HepG2 (cell line): ENCODE results near the gene FBRSL1. TPM values are rescaled to one million over a fixed set of nuclear protein-coding genes. Genes with fewer than 3 reads are reported as not detected.
A peak's percentile ranks its signal among the peaks of the same experiment; 100 is the strongest.

Experiments used
- ATAC-seq: fragments of 200-7000 bp; cut with Tn5 transposase; 3 replicates; pipeline ENCODE4 v1.9.1; 2020; ENCODE audit warnings: mild to moderate bottlenecking, moderate library complexity
- BruUV-seq: library from RNA; stranded (reverse); fragments of 400-500 nt; replicated peaks from 2 replicates; lab custom pipeline; 2021; lab: Mats Ljungman, UMichigan
- CTCF ChIA-PET: fragments of 300-600 bp; formaldehyde crosslinking; extraction: SDS; loops from one replicate; lab custom pipeline; 2021; ENCODE audit warnings: low total read pairs, inconsistent platforms, low intra/inter-chr PET ratio; lab: Yijun Ruan, JAX
- POLR2A ChIA-PET: fragments of 350-600 bp; sonication (Branson Sonifier 250); formaldehyde crosslinking; loops from one replicate; lab custom pipeline; 2020; ENCODE audit warnings: antibody characterized with exemption, inconsistent platforms; lab: Yijun Ruan, JAX
- DNase-seq: peaks from one replicate; pipeline ENCODE4 v3.0.0-alpha.2; 2015; ENCODE audit warnings: low spot score
- FAIRE-seq: peaks from 3 replicates; lab custom pipeline; 2011; peaks lifted over from hg19 to GRCh38; lab: Jason Lieb, UNC
- H2AFZ ChIP-seq: one replicate; pipeline ENCODE4 v1.6.1; 2011; ENCODE audit warnings: low read length, inconsistent platforms
- H3K27ac ChIP-seq: fragments of 300-600 bp; 3 replicates; pipeline ENCODE4 v1.8.0; 2011; ENCODE audit warnings: mixed run types, mild to moderate bottlenecking, mixed read lengths, low read length, inconsistent platforms; ENCODE audit not compliant: insufficient read depth; ENCODE audit errors: extremely low read length
- H3K27me3 ChIP-seq, 2 experiments: fragments of 200-600 bp in 1 of 2; 2 replicates in 1 of 2; 3 replicates in 1 of 2; pipeline versions ENCODE4 v1.6.0 to v1.8.0; 2011; ENCODE audit warnings: low read length in 2 of 2, mild to moderate bottlenecking in 2 of 2, moderate library complexity in 2 of 2, inconsistent platforms in 1 of 2; ENCODE audit not compliant: insufficient read depth in 2 of 2, control insufficient read depth in 1 of 2
- H3K36me3 ChIP-seq, 2 experiments: fragments of 200-600 bp in 1 of 2; replicated peaks in 1 of 2; 2 replicates in 1 of 2; 3 replicates in 1 of 2; pipeline versions ENCODE4 v1.5.1 to v1.8.0; 2011; ENCODE audit warnings: low read length in 2 of 2, inconsistent platforms in 1 of 2; ENCODE audit not compliant: insufficient read depth in 2 of 2, control insufficient read depth in 1 of 2
- H3K4me1 ChIP-seq: 2 replicates; pipeline ENCODE4 v1.5.1; 2012; ENCODE audit warnings: low read length, inconsistent platforms; ENCODE audit not compliant: insufficient read depth
- H3K4me2 ChIP-seq: 2 replicates; pipeline ENCODE4 v1.6.0; 2011; ENCODE audit warnings: low read depth, low read length, inconsistent platforms
- H3K4me3 ChIP-seq, 3 experiments: fragments of 200-600 bp in 1 of 3; sonication (generic), shearing (Covaris generic) in 1 of 3; replicated peaks in 1 of 3; 2 replicates each; pipeline ENCODE4 v1.5.1; 2011 to 2016; ENCODE audit warnings: low read length in 3 of 3, inconsistent platforms in 2 of 3, low read depth in 2 of 3, mild to moderate bottlenecking in 2 of 3, control low read depth in 1 of 3, mixed read lengths in 1 of 3; ENCODE audit not compliant: insufficient read depth in 1 of 3
- H3K79me2 ChIP-seq: one replicate; pipeline ENCODE4 v1.6.1; 2011; ENCODE audit warnings: low read length, inconsistent platforms; ENCODE audit not compliant: insufficient read depth
- H3K9ac ChIP-seq: 2 replicates; pipeline ENCODE4 v1.6.0; 2011; ENCODE audit warnings: mild to moderate bottlenecking, low read depth, low read length, inconsistent platforms; ENCODE audit not compliant: insufficient read depth
- H3K9me3 ChIP-seq: 2 replicates; pipeline ENCODE4 v1.5.1; 2012; ENCODE audit warnings: mild to moderate bottlenecking, low read length
- H4K20me1 ChIP-seq: 2 replicates; pipeline ENCODE4 v1.6.0; 2011; ENCODE audit warnings: inconsistent platforms, mild to moderate bottlenecking, low read length, moderate library complexity; ENCODE audit not compliant: insufficient read depth
- PCBP2 ChIP-seq: fragments of 200-400 bp; formaldehyde crosslinking; optimal IDR thresholded peaks from 2 replicates; pipeline ENCODE3; 2018; ENCODE audit warnings: low read length, low read depth; ENCODE audit not compliant: poor library complexity, severe bottlenecking
- ZBTB38 ChIP-seq: sonication (generic); formaldehyde crosslinking; IDR thresholded peaks from 2 replicates; pipeline ENCODE4 v1.5.1; 2020; ENCODE audit warnings: mild to moderate bottlenecking, missing genetic modification reagents
- ZNF687 ChIP-seq: sonication (generic); formaldehyde crosslinking; IDR thresholded peaks from 2 replicates; pipeline ENCODE4 v1.5.1; 2020; ENCODE audit warnings: mild to moderate bottlenecking, missing genetic modification reagents, moderate library complexity
- WGBS: methylation state at CpG from one replicate; pipeline ENCODE4 v1.1.6; 2017; ENCODE audit warnings: low lambda C conversion rate; 5-methylcytosine and 5-hydroxymethylcytosine counted together
- in situ Hi-C: cut with HindIII; loops from 2 replicates; pipeline ENCODE4 v1.10.0; 2017; ENCODE audit warnings: low pct_unique_long_range_greater_than_20kb; ENCODE audit not compliant: extremely low pct_ligation_motif_present
- intact Hi-C: fragments of 100-400 bp; cut with micrococcal nuclease; formaldehyde crosslinking; loops from one replicate; pipeline ENCODE4 v1.10.0; 2022; ENCODE audit not compliant: unreplicated experiment
- polyA plus RNA-seq, 8 experiments: library from polyadenylated mRNA; depleted of rRNA in 3 of 8; stranded (reverse) in 7 of 8; unstranded in 1 of 8; fragments of >200 nt; fragmentation: Illumina TruSeq in 4 of 8; extraction: Trizol in 4 of 8; gene quantifications; 2 replicates each; pipeline versions ENCODE4 v1.2.1 to v1.2.3, GENCODE V29; 2011 to 2016; ENCODE audit warnings: low read depth in 4 of 8, missing spikeins in 1 of 8, mixed read lengths in 1 of 8; ENCODE audit not compliant: insufficient read depth in 1 of 8
- total RNA-seq, 5 experiments: library from RNA; depleted of rRNA; stranded (reverse); fragments of >200 nt; fragmentation: Illumina TruSeq; extraction: Trizol; gene quantifications; 2 replicates each; pipeline ENCODE4 v1.2.3, GENCODE V29; 2016; ENCODE audit warnings: low read depth in 1 of 5

FBRSL1 gene
- total and polyA plus RNA-seq, 2 of the 13 experiments (the other 11 are each of a cell fraction or from before 2014, with no cell fraction given): 3.6 to 7.9 TPM

- no peaks in the 10 kb centered on the region for H3K9me3 ChIP-seq
- peaks cover 1 to 7% of the 10 kb centered on the region in 2 experiments; a peak in 2 of 5 replicates for H3K36me3 ChIP-seq
- in situ Hi-C loops (no loop called here), intact Hi-C loops (no loop called here)
- ChIA-PET POLR2A (no interaction called here), CTCF (no interaction called here)
- DNase-seq (no peak), FAIRE-seq (no peak), ATAC-seq (no peak)
- H3K4me2 ChIP-seq: no peak overlapping the region
- no peak overlapping the region for H3K9ac ChIP-seq
- TF ChIP-seq ZBTB38 (0 out of 2 replicates have a peak, but pooled peaks have one; percentile 35), ZNF687 (CRISPR knock-in tag) (peak; percentile 35), PCBP2 (no peak)
- H3K27me3 ChIP-seq: no peaks in the 10 kb centered on the region
- WGBS: 95% methylated on average over 25 of the region's 33 CpGs
- peaks cover 12% of the 10 kb centered on the region for H3K79me2 ChIP-seq
- H3K4me3 ChIP-seq: no peak overlapping the region
- H3K4me1 ChIP-seq: no peaks in the 10 kb centered on the region
- no TSS peak for BruUV-seq
- H4K20me1 ChIP-seq: peaks cover 25% of the 10 kb centered on the region; the same call in 1 of the 2 replicates
- no peak overlapping the region for H2AFZ ChIP-seq
- no peak overlapping the region for H3K27ac ChIP-seq
Observed at GRCh38 chr12:132510111-132510724, 20.3 kb downstream of the FBRSL1 start.
